K562 (cell line): ENCODE measurements around the gene TMPRSS9. TPM values are rescaled to one million over a fixed set of nuclear protein-coding genes. Genes with fewer than 3 reads are reported as not detected.

Source experiments
- ATF4 ChIP-seq: fragments of 450-650 bp; formaldehyde crosslinking; IDR thresholded peaks from 2 replicates; pipeline ENCODE4 v1.4.0; 2022; ENCODE audit warnings: mild to moderate bottlenecking, moderate library complexity
- BACH1 ChIP-seq: fragments of 200-800 bp; sonication (Bioruptor generic); IDR thresholded peaks from 2 replicates; pipeline ENCODE4 v1.6.1; 2016; ENCODE audit warnings: missing genetic modification characterization, missing compliant biosample characterization
- CHD4 ChIP-seq: fragments of 200-600 bp; sonication (generic); IDR thresholded peaks from 3 replicates; pipeline ENCODE4 v1.6.1; 2012; ENCODE audit warnings: low read depth, mild to moderate bottlenecking, mixed read lengths, low read length, inconsistent platforms; ENCODE audit not compliant: insufficient read depth, insufficient replicate concordance, poor library complexity, severe bottlenecking
- DPF2 ChIP-seq: fragments of 450-650 bp; IDR thresholded peaks from 2 replicates; pipeline ENCODE4 v1.6.1; 2016
- ETV5 ChIP-seq: sonication (generic); formaldehyde crosslinking; IDR thresholded peaks from 2 replicates; pipeline ENCODE4 v1.4.0; 2020; ENCODE audit warnings: low read depth, mild to moderate bottlenecking, missing genetic modification reagents
- FOXK1 ChIP-seq: sonication (generic); formaldehyde crosslinking; IDR thresholded peaks from 2 replicates; pipeline ENCODE4 v1.8.0; 2022; ENCODE audit warnings: missing genetic modification reagents, mild to moderate bottlenecking, borderline replicate concordance
- ILK ChIP-seq: fragments of 450-650 bp; IDR thresholded peaks from 2 replicates; pipeline ENCODE4 v1.6.1; 2016; ENCODE audit warnings: missing genetic modification characterization, low read depth, mild to moderate bottlenecking, missing compliant biosample characterization, moderate library complexity, borderline replicate concordance
- IRF9 ChIP-seq: fragments of 450-650 bp; IDR thresholded peaks from 2 replicates; pipeline ENCODE4 v1.6.1; 2016; ENCODE audit warnings: missing biosample characterization, missing genetic modification characterization
- KDM1A ChIP-seq, 2 experiments: fragments of 450-650 bp; IDR thresholded peaks; 2 replicates each; pipeline ENCODE4 v1.6.1; 2016; ENCODE audit warnings: mild to moderate bottlenecking in 2 of 2
- MEIS2 ChIP-seq: fragments of 450-650 bp; IDR thresholded peaks from 2 replicates; pipeline ENCODE4 v1.6.1; 2014; ENCODE audit warnings: mild to moderate bottlenecking; ENCODE audit not compliant: partially characterized antibody
- NCOA2 ChIP-seq, 2 experiments: fragments of 450-650 bp; IDR thresholded peaks; 2 replicates each; pipeline ENCODE4 v1.6.1; 2018; ENCODE audit warnings: mild to moderate bottlenecking in 2 of 2, moderate library complexity in 1 of 2; ENCODE audit not compliant: partially characterized antibody in 2 of 2
- NFE2 ChIP-seq: IDR thresholded peaks from 2 replicates; pipeline ENCODE4 v1.6.1; 2014; ENCODE audit warnings: antibody characterized with exemption, low read depth
- SMARCB1 ChIP-seq: IDR thresholded peaks from 2 replicates; pipeline ENCODE4 v1.6.1; 2011; ENCODE audit warnings: improper control_type of control experiment, low read depth; ENCODE audit not compliant: insufficient read length
- TRIM24 ChIP-seq, 2 experiments: fragments of 450-650 bp; IDR thresholded peaks; 2 replicates each; pipeline ENCODE4 v1.6.1; 2016
- ZBTB11 ChIP-seq, 3 experiments: fragments of 200-800 bp in 1 of 3; fragments of 250-450 bp in 1 of 3; fragments of 450-650 bp in 1 of 3; sonication (Bioruptor Pico) in 1 of 3; sonication (Bioruptor generic) in 1 of 3; formaldehyde crosslinking in 1 of 3; IDR thresholded peaks; 2 replicates each; pipeline versions ENCODE4 v1.6.1 to v1.8.0; 2016 to 2022; ENCODE audit warnings: mild to moderate bottlenecking in 2 of 3, missing genetic modification characterization in 2 of 3, missing compliant biosample characterization in 1 of 3, moderate library complexity in 1 of 3
- ZBTB12 ChIP-seq: fragments of 250-450 bp; sonication (Bioruptor Pico); IDR thresholded peaks from 2 replicates; pipeline ENCODE4 v1.4.0; 2020
- ZNF584 ChIP-seq: fragments of 200-800 bp; sonication (Bioruptor generic); IDR thresholded peaks from 2 replicates; pipeline ENCODE4 v1.6.1; 2016; ENCODE audit warnings: low read depth, mild to moderate bottlenecking, missing genetic modification characterization, missing compliant biosample characterization
- ZNF668 ChIP-seq: fragments of 250-450 bp; sonication (Bioruptor Pico); IDR thresholded peaks from 2 replicates; pipeline ENCODE4 v1.8.0; 2022; ENCODE audit warnings: mild to moderate bottlenecking, inconsistent platforms
- ZNF830 ChIP-seq: fragments of 250-450 bp; sonication (Bioruptor Pico); IDR thresholded peaks from 2 replicates; pipeline ENCODE4 v1.5.0; 2021; ENCODE audit warnings: mild to moderate bottlenecking
- polyA plus RNA-seq, 8 experiments: library from polyadenylated mRNA; depleted of rRNA in 4 of 8; stranded (reverse) in 5 of 8; unstranded in 3 of 8; fragments of >200 nt; fragmentation: Nextera tagmentation in 2 of 8; fragmentation: Illumina TruSeq in 1 of 8; extraction: Ambion mirVana in 2 of 8; extraction: Trizol in 1 of 8; gene quantifications; 2 replicates each; pipeline versions ENCODE4 v1.2.1 to v1.2.3, GENCODE V29; 2011 to 2014; ENCODE audit warnings: inconsistent platforms in 1 of 8, missing spikeins in 1 of 8
- total RNA-seq, 7 experiments: library from RNA; depleted of rRNA in 6 of 7; stranded (reverse); fragments of >200 nt in 6 of 7; fragmentation: Illumina TruSeq in 2 of 7; extraction: Trizol in 2 of 7; gene quantifications; 2 replicates each; pipeline versions ENCODE4 v1.2.1 to v1.2.3, GENCODE V29; 2011 to 2021; ENCODE audit warnings: low replicate concordance in 1 of 7

Gene TMPRSS9
- total and polyA plus RNA-seq, 9 of the 15 experiments (the other 6 are each of a cell fraction or from before 2014, with no cell fraction given), result 0.01 to 0.03 TPM; not detected in 7

- TF ChIP-seq MEIS2 (peak; percentile 62), ZNF830 (no peak), CHD4 (peak; percentile 26), DPF2 (peak; percentile 82), ETV5 (peak; percentile 31; the same call in 1 of the 2 replicates), KDM1A (IDR thresholded peaks at IDR 0.05) (peak; percentile 87 to 93), FOXK1 (CRISPR knock-in tag) (peak; percentile 76; the same call in 1 of the 2 replicates), ZNF584 (no peak), ILK (tag) (no peak), ZBTB12 (CRISPR knock-in tag) (no peak), TRIM24 (IDR thresholded peaks at IDR 0.05) (peak; percentile 50 to 65), SMARCB1 (no peak), IRF9 (tag) (no peak), NCOA2 (IDR thresholded peaks at IDR 0.05; ENCODE audit: partially characterized antibody in 2 of 2) (no peak), ZNF668 (no peak), ZBTB11 (CRISPR knock-in tag; IDR thresholded peaks at IDR 0.05) (no peak), BACH1 (tag) (0 out of 2 replicates have a peak, but pooled peaks have one; percentile 38), NFE2 (peak; percentile 43; the same call in 1 of the 2 replicates), ATF4 (no peak)
These were observed 25.1 kb downstream of the TMPRSS9 start (continued) for GRCh38 chr19:2385053-2385721.
